ENCODE measurements around the gene MTHFD2L. TPM values are rescaled to one million over a fixed set of nuclear protein-coding genes. Genes with fewer than 3 reads are reported as not detected.

The MTHFD2L gene
- total and polyA plus RNA-seq, 2 experiments from 2014 or later = 20.0 to 32.0 TPM

DNA sequence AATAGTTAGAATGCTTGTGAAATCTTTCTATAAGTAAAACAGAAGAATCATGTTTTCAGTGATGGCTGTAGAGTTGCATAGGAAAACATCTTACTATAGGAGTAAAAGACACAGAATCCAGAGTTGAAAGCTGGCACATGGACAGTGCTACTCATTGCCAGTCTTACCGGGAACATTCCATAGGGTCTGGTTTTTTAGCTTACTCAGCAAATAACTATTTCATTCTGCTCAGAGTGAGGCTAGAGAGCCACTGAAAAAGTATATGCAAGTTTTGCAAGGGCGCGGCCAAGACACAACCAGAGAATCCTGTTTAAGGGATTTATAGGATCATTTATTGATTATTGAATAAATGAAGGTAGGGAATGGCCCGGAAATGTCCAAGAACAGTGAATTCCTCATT is 60.3 kb downstream of the MTHFD2L start:
- no peaks in the 10 kb centered on the region for H3K9me2 ChIP-seq (replicated peaks; ENCODE audit: insufficient read depth)
- H4K20me1 ChIP-seq (ENCODE audit: insufficient read depth, poor library complexity, severe bottlenecking) = no peaks in the 10 kb centered on the region
- no peaks in the 10 kb centered on the region for H3K27me3 ChIP-seq
- no peak overlapping the region for H3K27ac ChIP-seq
- WGBS (ENCODE audit: low lambda C conversion rate, missing lambda C conversion rate) = 89% methylated on average over 4 of the region's 4 CpGs
- TF ChIP-seq EZH2phosphoT487 (IDR thresholded peaks at IDR 0.05; ENCODE audit: low read depth, severe bottlenecking, unreplicated experiment) (no peak), EZH2 (IDR thresholded peaks at IDR 0.05; ENCODE audit: borderline replicate concordance) (no peak)
- TF ChIP-seq, protein P1, sequence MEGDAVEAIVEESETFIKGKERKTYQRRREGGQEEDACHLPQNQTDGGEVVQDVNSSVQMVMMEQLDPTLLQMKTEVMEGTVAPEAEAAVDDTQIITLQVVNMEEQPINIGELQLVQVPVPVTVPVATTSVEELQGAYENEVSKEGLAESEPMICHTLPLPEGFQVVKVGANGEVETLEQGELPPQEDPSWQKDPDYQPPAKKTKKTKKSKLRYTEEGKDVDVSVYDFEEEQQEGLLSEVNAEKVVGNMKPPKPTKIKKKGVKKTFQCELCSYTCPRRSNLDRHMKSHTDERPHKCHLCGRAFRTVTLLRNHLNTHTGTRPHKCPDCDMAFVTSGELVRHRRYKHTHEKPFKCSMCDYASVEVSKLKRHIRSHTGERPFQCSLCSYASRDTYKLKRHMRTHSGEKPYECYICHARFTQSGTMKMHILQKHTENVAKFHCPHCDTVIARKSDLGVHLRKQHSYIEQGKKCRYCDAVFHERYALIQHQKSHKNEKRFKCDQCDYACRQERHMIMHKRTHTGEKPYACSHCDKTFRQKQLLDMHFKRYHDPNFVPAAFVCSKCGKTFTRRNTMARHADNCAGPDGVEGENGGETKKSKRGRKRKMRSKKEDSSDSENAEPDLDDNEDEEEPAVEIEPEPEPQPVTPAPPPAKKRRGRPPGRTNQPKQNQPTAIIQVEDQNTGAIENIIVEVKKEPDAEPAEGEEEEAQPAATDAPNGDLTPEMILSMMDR (IDR thresholded peaks at IDR 0.05; ENCODE audit: poor library complexity) = no peak
- H3K9me3 ChIP-seq (ENCODE audit: low read depth) = no peaks in the 10 kb centered on the region
- H2AFZ ChIP-seq = no peak overlapping the region
- H3K4me2 ChIP-seq = no peak overlapping the region
- H3K4me3 ChIP-seq = no peak overlapping the region
- no peak for DNase-seq (ENCODE audit: low spot score)
- H3K36me3 ChIP-seq (replicated peaks; ENCODE audit: insufficient read depth, low read depth) = no peaks in the 10 kb centered on the region
- no peaks in the 10 kb centered on the region for H3K79me2 ChIP-seq
- H3K4me1 ChIP-seq (ENCODE audit: insufficient read depth) = peaks cover 10% of the 10 kb centered on the region

DNA sequence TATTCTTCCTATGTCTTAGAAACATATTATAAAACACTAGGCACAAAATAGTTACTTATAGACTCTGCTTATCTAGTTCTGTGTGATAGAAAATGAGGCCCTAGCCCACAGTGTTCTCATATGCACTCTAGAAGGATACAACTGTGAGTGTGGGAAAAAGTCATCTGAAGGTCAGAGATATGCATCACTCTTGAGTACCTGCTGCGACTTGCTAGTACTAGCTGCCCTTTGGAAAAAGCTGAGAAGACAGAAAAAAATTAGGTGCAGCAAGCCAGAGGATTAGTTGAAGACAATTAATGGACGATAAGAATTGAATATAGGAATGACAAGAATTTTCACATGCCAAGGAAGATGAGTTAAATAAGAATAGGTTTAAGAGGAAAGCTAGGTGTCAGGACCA is 61.3 kb downstream of the MTHFD2L start:
- Histone ChIP-seq H3K27me3 (no peaks in the 10 kb centered on the region), H3K4me3 (no peak overlapping the region), H3K36me3 (replicated peaks; ENCODE audit: insufficient read depth, low read depth) (no peaks in the 10 kb centered on the region), H3K79me2 (no peaks in the 10 kb centered on the region), H3K9me3 (ENCODE audit: low read depth) (no peaks in the 10 kb centered on the region), H3K4me2 (no peak overlapping the region), H3K27ac (no peak overlapping the region), H4K20me1 (ENCODE audit: insufficient read depth, poor library complexity, severe bottlenecking) (no peaks in the 10 kb centered on the region), H3K4me1 (ENCODE audit: insufficient read depth) (peaks cover 6% of the 10 kb centered on the region), H3K9me2 (replicated peaks; ENCODE audit: insufficient read depth) (no peaks in the 10 kb centered on the region), H2AFZ (no peak overlapping the region)
- 45% methylated on average over 2 of the region's 2 CpGs for WGBS (ENCODE audit: low lambda C conversion rate, missing lambda C conversion rate)
- DNase-seq (ENCODE audit: low spot score) = no peak
- TF ChIP-seq EZH2phosphoT487 (IDR thresholded peaks at IDR 0.05; ENCODE audit: low read depth, severe bottlenecking, unreplicated experiment) (no peak), EZH2 (IDR thresholded peaks at IDR 0.05; ENCODE audit: borderline replicate concordance) (no peak)
- TF ChIP-seq, protein P1 (IDR thresholded peaks at IDR 0.05; ENCODE audit: poor library complexity) = no peak

DNA sequence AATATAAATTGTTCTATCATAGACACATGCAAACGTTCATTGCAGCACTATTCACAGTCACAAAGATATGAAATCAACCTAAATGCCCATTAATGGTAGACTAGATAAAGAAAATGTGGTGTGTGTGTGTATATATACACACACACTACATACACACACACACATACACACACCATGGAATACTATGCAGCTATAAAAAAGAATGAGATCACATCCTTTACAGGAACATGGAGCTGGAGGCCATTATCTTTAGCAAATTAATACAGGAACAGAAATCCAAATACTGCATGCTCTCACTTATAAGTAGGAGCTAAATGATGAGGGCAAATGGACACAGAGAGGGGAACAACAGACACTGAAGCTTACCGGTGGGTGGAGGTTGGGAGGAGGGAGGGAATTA is 65.2 kb downstream of the MTHFD2L start:
- no peaks in the 10 kb centered on the region for H3K36me3 ChIP-seq (replicated peaks; ENCODE audit: insufficient read depth, low read depth)
- H3K4me1 ChIP-seq (ENCODE audit: insufficient read depth) = no peaks in the 10 kb centered on the region
- WGBS (ENCODE audit: low lambda C conversion rate, missing lambda C conversion rate) = 98% methylated on average over 2 of the region's 2 CpGs
- no peaks in the 10 kb centered on the region for H3K9me3 ChIP-seq (ENCODE audit: low read depth)
- TF ChIP-seq EZH2phosphoT487 (IDR thresholded peaks at IDR 0.05; ENCODE audit: low read depth, severe bottlenecking, unreplicated experiment) = no peak
- no peaks in the 10 kb centered on the region for H4K20me1 ChIP-seq (ENCODE audit: insufficient read depth, poor library complexity, severe bottlenecking)
- no peak overlapping the region for H3K4me2 ChIP-seq
- H2AFZ ChIP-seq = no peak overlapping the region
- H3K9me2 ChIP-seq (replicated peaks; ENCODE audit: insufficient read depth) = no peaks in the 10 kb centered on the region
- H3K79me2 ChIP-seq = no peaks in the 10 kb centered on the region
- no peak overlapping the region for H3K4me3 ChIP-seq
- DNase-seq (ENCODE audit: low spot score) = no peak
- no peaks in the 10 kb centered on the region for H3K27me3 ChIP-seq
- no peak overlapping the region for H3K27ac ChIP-seq

DNA sequence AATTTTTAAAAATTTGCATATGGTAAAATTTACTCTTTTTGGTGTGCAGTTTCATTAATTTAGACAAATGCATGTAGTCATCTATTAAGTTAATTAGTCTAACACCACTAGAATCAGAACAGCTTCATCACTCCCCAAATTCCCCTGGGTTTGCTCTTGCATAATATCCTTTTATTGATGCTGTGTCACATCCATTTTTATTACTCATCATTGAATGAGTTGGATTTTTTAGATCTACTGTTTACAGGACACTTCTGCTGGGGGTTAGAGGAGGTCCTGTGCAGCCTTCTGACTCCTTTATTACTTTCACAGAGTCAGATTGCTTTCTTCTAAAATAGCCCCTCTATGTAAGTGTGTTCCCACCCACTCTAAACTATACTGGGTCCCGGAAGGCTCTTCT is 65.9 kb downstream of the MTHFD2L start:
- TF ChIP-seq EZH2 (IDR thresholded peaks at IDR 0.05; ENCODE audit: borderline replicate concordance) (no peak), EZH2phosphoT487 (IDR thresholded peaks at IDR 0.05; ENCODE audit: low read depth, severe bottlenecking, unreplicated experiment) (no peak)
- TF ChIP-seq, protein P1 (IDR thresholded peaks at IDR 0.05; ENCODE audit: poor library complexity) = no peak
- DNase-seq (ENCODE audit: low spot score) = no peak
- no peaks in the 10 kb centered on the region for H3K9me3 ChIP-seq (ENCODE audit: low read depth)
- H3K79me2 ChIP-seq = no peaks in the 10 kb centered on the region
- H3K4me1 ChIP-seq (ENCODE audit: insufficient read depth) = no peaks in the 10 kb centered on the region
- WGBS (ENCODE audit: low lambda C conversion rate, missing lambda C conversion rate) = 95% methylated on average over 1 of the region's 1 CpG
- no peaks in the 10 kb centered on the region for H4K20me1 ChIP-seq (ENCODE audit: insufficient read depth, poor library complexity, severe bottlenecking)
- H3K36me3 ChIP-seq (replicated peaks; ENCODE audit: insufficient read depth, low read depth) = no peaks in the 10 kb centered on the region
- no peak overlapping the region for H3K27ac ChIP-seq
- H2AFZ ChIP-seq = no peak overlapping the region
- no peak overlapping the region for H3K4me2 ChIP-seq
- no peaks in the 10 kb centered on the region for H3K27me3 ChIP-seq
- H3K9me2 ChIP-seq (replicated peaks; ENCODE audit: insufficient read depth) = no peaks in the 10 kb centered on the region
- no peak overlapping the region for H3K4me3 ChIP-seq
